Ishikawa (cell line): ENCODE results near the gene PPT1.
A peak's percentile ranks its signal among the peaks of the same experiment; 100 is the strongest.

Experiments used
- CEBPB ChIP-seq: IDR thresholded peaks from 2 replicates; pipeline ENCODE4 v1.6.1; 2012
- CREB1 ChIP-seq: IDR thresholded peaks from 2 replicates; pipeline ENCODE4 v1.6.1; 2012; ENCODE audit warnings: low read depth
- EGR1 ChIP-seq: IDR thresholded peaks from 2 replicates; pipeline ENCODE4 v1.6.1; 2012
- EP300 ChIP-seq: IDR thresholded peaks from 2 replicates; pipeline ENCODE4 v1.6.1; 2012; ENCODE audit warnings: borderline replicate concordance
- FOXM1 ChIP-seq: IDR thresholded peaks from 2 replicates; pipeline ENCODE4 v1.6.1; 2012; ENCODE audit warnings: low read depth, borderline replicate concordance
- NFIC ChIP-seq: IDR thresholded peaks from 2 replicates; pipeline ENCODE4 v1.6.1; 2012
- RAD21 ChIP-seq: IDR thresholded peaks from 2 replicates; pipeline ENCODE4 v1.6.1; 2012; ENCODE audit warnings: low read depth
- TAF1 ChIP-seq: IDR thresholded peaks from 2 replicates; pipeline ENCODE4 v1.6.1; 2012; ENCODE audit warnings: low read depth, mild to moderate bottlenecking
- TCF12 ChIP-seq: IDR thresholded peaks from 2 replicates; pipeline ENCODE4 v1.6.1; 2012; ENCODE audit warnings: low read depth
- TEAD4 ChIP-seq: IDR thresholded peaks from 2 replicates; pipeline ENCODE4 v1.6.1; 2012
- YY1 ChIP-seq: IDR thresholded peaks from 2 replicates; pipeline ENCODE4 v1.6.1; 2012; ENCODE audit warnings: low read depth
- ZBTB7A ChIP-seq: IDR thresholded peaks from 2 replicates; pipeline ENCODE4 v1.6.1; 2012; ENCODE audit warnings: low read depth
- TF ChIP-seq, protein P1 (sequence below): IDR thresholded peaks from 2 replicates; pipeline ENCODE4 v1.6.1; 2012
- TF ChIP-seq, protein P2 (sequence below): IDR thresholded peaks from 2 replicates; pipeline ENCODE4 v1.6.1; 2012; ENCODE audit warnings: low read depth, mild to moderate bottlenecking
- TF ChIP-seq, protein P3 (sequence below): IDR thresholded peaks from 2 replicates; pipeline ENCODE4 v1.6.1; 2012

The PPT1 gene

DNA sequence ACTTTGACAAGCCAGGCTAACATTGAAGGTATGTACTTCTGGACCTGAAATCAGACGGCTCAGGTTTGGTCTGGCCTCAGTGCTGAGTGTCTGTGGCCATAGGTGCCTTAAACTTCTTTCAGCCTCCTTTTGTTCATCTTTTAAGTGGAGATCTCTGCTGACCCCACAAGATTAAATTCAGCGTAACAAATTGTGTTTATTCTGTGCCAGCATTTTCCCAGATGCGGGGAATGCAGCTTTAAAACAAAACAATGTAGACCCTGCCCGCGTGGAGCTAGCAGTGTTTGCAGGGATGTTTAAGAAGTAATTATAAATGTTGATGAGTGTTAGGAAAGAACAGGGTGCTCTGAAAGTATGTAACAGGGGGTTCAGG, 55.6 kb downstream of the PPT1 start:
- TF ChIP-seq NFIC (no peak), EGR1 (no peak), TAF1 (no peak), RAD21 (no peak), TCF12 (no peak), ZBTB7A (no peak), TEAD4 (no peak), YY1 (no peak), EP300 (no peak), CREB1 (no peak), CEBPB (no peak), FOXM1 (no peak)
- TF ChIP-seq, protein P1, sequence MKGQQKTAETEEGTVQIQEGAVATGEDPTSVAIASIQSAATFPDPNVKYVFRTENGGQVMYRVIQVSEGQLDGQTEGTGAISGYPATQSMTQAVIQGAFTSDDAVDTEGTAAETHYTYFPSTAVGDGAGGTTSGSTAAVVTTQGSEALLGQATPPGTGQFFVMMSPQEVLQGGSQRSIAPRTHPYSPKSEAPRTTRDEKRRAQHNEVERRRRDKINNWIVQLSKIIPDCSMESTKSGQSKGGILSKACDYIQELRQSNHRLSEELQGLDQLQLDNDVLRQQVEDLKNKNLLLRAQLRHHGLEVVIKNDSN: no peak
- TF ChIP-seq, protein P2, sequence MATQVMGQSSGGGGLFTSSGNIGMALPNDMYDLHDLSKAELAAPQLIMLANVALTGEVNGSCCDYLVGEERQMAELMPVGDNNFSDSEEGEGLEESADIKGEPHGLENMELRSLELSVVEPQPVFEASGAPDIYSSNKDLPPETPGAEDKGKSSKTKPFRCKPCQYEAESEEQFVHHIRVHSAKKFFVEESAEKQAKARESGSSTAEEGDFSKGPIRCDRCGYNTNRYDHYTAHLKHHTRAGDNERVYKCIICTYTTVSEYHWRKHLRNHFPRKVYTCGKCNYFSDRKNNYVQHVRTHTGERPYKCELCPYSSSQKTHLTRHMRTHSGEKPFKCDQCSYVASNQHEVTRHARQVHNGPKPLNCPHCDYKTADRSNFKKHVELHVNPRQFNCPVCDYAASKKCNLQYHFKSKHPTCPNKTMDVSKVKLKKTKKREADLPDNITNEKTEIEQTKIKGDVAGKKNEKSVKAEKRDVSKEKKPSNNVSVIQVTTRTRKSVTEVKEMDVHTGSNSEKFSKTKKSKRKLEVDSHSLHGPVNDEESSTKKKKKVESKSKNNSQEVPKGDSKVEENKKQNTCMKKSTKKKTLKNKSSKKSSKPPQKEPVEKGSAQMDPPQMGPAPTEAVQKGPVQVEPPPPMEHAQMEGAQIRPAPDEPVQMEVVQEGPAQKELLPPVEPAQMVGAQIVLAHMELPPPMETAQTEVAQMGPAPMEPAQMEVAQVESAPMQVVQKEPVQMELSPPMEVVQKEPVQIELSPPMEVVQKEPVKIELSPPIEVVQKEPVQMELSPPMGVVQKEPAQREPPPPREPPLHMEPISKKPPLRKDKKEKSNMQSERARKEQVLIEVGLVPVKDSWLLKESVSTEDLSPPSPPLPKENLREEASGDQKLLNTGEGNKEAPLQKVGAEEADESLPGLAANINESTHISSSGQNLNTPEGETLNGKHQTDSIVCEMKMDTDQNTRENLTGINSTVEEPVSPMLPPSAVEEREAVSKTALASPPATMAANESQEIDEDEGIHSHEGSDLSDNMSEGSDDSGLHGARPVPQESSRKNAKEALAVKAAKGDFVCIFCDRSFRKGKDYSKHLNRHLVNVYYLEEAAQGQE: no peak
- TF ChIP-seq, protein P3, sequence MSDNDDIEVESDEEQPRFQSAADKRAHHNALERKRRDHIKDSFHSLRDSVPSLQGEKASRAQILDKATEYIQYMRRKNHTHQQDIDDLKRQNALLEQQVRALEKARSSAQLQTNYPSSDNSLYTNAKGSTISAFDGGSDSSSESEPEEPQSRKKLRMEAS: no peak

DNA sequence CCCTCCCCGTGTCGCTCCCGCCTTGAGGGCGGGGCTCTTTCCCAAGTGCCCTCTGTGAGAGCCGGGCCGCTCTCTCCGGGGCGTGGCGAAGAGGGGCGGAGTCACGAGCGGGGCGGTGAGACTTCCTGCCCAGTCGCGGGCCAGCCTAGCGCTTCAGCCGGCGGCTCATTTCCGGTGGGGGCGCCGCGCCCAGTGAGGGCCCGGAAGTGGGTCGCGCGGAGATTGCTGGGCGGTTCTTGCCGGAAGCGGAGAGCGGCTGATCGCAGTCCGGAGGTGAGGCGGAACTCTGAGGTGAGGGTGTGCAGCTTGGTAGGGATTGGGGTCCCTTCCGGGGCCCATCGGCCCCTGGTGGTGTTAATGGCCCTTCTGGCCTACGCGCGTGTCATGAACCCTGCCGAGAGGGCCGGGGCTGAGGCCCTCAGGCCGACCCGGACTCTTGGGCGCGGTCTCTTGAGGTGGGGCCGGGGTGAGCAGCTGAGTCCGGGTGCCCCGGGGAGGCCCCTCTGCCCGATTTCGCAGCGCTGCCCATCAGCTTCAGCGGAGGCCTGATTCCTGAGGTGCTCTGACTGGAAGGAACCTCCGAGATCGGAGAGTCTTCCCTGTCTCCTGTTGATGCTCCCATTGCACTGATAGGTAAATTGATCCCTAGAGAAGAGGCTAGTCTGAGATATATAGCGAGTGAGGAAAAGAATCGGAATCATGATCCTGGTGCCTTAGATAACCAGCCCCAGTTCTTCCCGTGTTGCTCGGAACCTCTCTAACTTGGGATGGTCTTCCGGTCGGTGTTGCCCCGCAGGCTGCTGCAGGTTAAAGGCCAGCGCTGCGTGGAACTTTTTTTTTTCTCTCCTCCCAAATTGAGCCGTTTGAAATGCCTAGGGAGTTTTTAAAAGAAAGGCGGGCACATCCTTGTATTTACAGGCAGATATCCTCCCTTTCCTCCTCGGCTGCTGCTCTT, 56.3 kb downstream of the PPT1 start, which contains the start of gene CAP1:
TSS of gene CAP1 (plus strand) at position 219 of the 955 bp plus-strand sequence. CDS start 18,618 bp downstream, outside the sequence.
- TF ChIP-seq EGR1 (no peak), EP300 (no peak), FOXM1 (no peak), ZBTB7A (no peak), TAF1 (peak; percentile 64), YY1 (no peak), CREB1 (no peak), CEBPB (no peak), TCF12 (peak; percentile 41), NFIC (no peak), RAD21 (no peak), TEAD4 (no peak)
- TF ChIP-seq, protein P1: peak; percentile 51; the same call in 1 of the 2 replicates
- TF ChIP-seq, protein P3: no peak; the same call in 1 of the 2 replicates
- TF ChIP-seq, protein P2: no peak

DNA sequence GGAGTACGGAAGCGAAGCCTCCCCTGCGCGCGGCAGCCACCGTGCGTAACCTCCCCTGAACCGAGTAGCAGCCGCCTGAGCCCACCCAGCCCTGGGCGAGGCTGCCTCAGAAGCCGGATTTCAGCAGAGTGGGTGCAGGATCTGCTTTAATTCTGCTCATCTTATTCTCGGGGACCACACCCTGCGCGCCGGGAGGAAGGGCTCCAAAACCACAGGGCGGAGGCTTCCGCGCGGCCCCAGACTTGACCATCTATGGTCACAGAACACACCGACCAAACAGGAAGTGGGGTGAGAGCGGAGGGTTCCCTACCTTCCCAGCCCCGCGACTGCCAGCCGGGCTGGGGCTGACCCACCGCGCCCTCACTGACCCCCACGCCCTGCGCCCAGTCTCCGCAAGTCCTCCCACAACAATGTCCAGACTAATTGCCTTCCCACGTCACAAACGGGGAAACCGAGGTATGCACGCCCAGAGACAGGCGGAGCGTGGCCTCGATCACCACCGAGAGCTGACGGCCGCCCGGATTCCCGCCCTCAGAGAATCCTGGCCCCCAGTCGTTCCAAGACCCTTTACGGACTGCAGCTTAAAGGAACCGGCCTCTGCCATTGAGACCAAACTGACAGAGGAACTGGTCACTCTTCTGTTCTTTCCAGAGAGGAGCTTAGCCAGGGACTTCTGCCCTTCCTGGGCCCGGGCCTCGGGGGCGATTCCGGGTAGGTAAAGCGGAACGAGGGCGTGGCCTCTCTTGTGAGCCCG, 57.1 kb downstream of the PPT1 start:
- TF ChIP-seq TEAD4 (peak; percentile 22; the same call in 1 of the 2 replicates), TCF12 (peak; percentile 41), EGR1 (0 out of 2 replicates have a peak, but pooled peaks have one; percentile 36), CREB1 (no peak), RAD21 (no peak), FOXM1 (peak; percentile 37; the same call in 1 of the 2 replicates), EP300 (peak; percentile 41; the same call in 1 of the 2 replicates), YY1 (peak; percentile 61; the same call in 1 of the 2 replicates), CEBPB (no peak), TAF1 (peak; percentile 82), ZBTB7A (no peak; the same call in none of the 2 replicates)
- TF ChIP-seq, protein P2: no peak
- TF ChIP-seq, protein P3: peak; percentile 18; the same call in 1 of the 2 replicates
- TF ChIP-seq, protein P1: no peak
